Naive B cell (primary cell): ENCODE results near the gene PACC1. TPM values are rescaled to one million over a fixed set of nuclear protein-coding genes. Genes with fewer than 3 reads are reported as not detected.
A peak's percentile ranks its signal among the peaks of the same experiment; 100 is the strongest.

Experiments
- ATAC-seq, 2 donors: fragments of 150-1000 bp; cut with Tn5 transposase; 2 replicates each; pipeline ENCODE4 v1.10.0; 2021; ENCODE audit warnings: low read depth in 2 of 2, mild to moderate bottlenecking in 2 of 2, moderate library complexity in 2 of 2
- DNase-seq: peaks from one replicate; pipeline ENCODE4 v3.0.0; 2022
- H3K27ac Mint-ChIP-seq, 6 donors: one replicate each; pipeline ENCODE4 v1.8.0; 2020 to 2022; ENCODE audit warnings: mild to moderate bottlenecking in 6 of 6, mixed read lengths in 6 of 6, moderate library complexity in 5 of 6, inconsistent platforms in 2 of 6
- H3K27me3 Mint-ChIP-seq, 3 donors: one replicate each; pipeline ENCODE4 v1.8.0; 2021 to 2022; ENCODE audit warnings: mixed read lengths in 3 of 3, mild to moderate bottlenecking in 1 of 3
- H3K36me3 Mint-ChIP-seq, 2 donors: one replicate each; pipeline ENCODE4 v1.8.0; 2020 to 2022; ENCODE audit warnings: mixed read lengths in 2 of 2, inconsistent platforms in 1 of 2, mild to moderate bottlenecking in 1 of 2
- H3K4me1 Mint-ChIP-seq, 3 donors: one replicate each; pipeline ENCODE4 v1.8.0; 2020 to 2022; ENCODE audit warnings: mixed read lengths in 3 of 3, inconsistent platforms in 1 of 3, mild to moderate bottlenecking in 1 of 3, moderate library complexity in 1 of 3
- H3K4me3 Mint-ChIP-seq, 8 donors: one replicate each; pipeline ENCODE4 v1.8.0; 2020 to 2022; ENCODE audit warnings: mild to moderate bottlenecking in 8 of 8, mixed read lengths in 8 of 8, moderate library complexity in 8 of 8, inconsistent platforms in 2 of 8
- H3K9me3 Mint-ChIP-seq, 7 donors: one replicate each; pipeline ENCODE4 v1.8.0; 2020 to 2022; ENCODE audit warnings: mixed read lengths in 7 of 7, mild to moderate bottlenecking in 5 of 7, inconsistent platforms in 2 of 7, moderate library complexity in 1 of 7
- polyA plus RNA-seq, 6 donors: library from polyadenylated mRNA; unstranded; fragments of 300-500 nt; fragmentation: Illumina TruSeq; gene quantifications; one replicate each; pipeline ENCODE4 v1.2.3, GENCODE V29; 2021; ENCODE audit warnings: low read depth in 6 of 6

Gene PACC1
- 10 to 100 TPM; 14.1 to 20.8 (median 18.7) TPM for polyA plus RNA-seq

GRCh38 chr1:212414328-212415106, at the start of gene PACC1:
TSS of gene PACC1 (minus strand) at chr1:212414886. CDS start at chr1:212414757, 129 bp downstream.
- peaks cover 22 to 59% (median 48%) of the 10 kb centered on the region in 3 donors for H3K4me1 Mint-ChIP-seq
- peak; percentile 98 to 99 for ATAC-seq

GRCh38 chr1:212463565-212464285, 49.0 kb upstream of the PACC1 start:
- Mint-ChIP-seq H3K27ac (no peak overlapping the region), H3K4me1 (peaks cover 0 to 3% (median 0%) of the 10 kb centered on the region in 3 donors), H3K4me3 (no peak overlapping the region), H3K9me3 (no peaks in the 10 kb centered on the region), H3K27me3 (peaks cover 0 to 6% (median 0%) of the 10 kb centered on the region in 3 donors), H3K36me3 (no peaks in the 10 kb centered on the region)
- ATAC-seq (no peak), DNase-seq (no peak)

More at GRCh38 chr1:212414328-212415106, at the start of gene PACC1:
- H3K4me3 Mint-ChIP-seq = peak within 1 kb of the TSS; percentile 82 to 100 (median 98)
- H3K9me3 Mint-ChIP-seq = peaks cover 0 to 3% (median 0%) of the 10 kb centered on the region in 7 donors
- peaks cover 2 to 18% of the 10 kb centered on the region in 2 donors for H3K36me3 Mint-ChIP-seq
- H3K27me3 Mint-ChIP-seq = no peaks in the 10 kb centered on the region
- DNase-seq = peak; percentile 98
- peak within 1 kb of the TSS; percentile 88 to 99 (median 97) for H3K27ac Mint-ChIP-seq

GRCh38 chr1:212461916-212462660, 47.4 kb upstream of the PACC1 start:
- ATAC-seq (no peak), DNase-seq (no peak)
- H3K27ac Mint-ChIP-seq = no peak overlapping the region
- no peaks in the 10 kb centered on the region for H3K36me3 Mint-ChIP-seq
- peaks cover 0 to 6% (median 0%) of the 10 kb centered on the region in 3 donors for H3K27me3 Mint-ChIP-seq
- H3K4me3 Mint-ChIP-seq = no peak overlapping the region
- H3K4me1 Mint-ChIP-seq = peaks cover 0 to 6% (median 3%) of the 10 kb centered on the region in 3 donors
- no peaks in the 10 kb centered on the region for H3K9me3 Mint-ChIP-seq

DNA sequence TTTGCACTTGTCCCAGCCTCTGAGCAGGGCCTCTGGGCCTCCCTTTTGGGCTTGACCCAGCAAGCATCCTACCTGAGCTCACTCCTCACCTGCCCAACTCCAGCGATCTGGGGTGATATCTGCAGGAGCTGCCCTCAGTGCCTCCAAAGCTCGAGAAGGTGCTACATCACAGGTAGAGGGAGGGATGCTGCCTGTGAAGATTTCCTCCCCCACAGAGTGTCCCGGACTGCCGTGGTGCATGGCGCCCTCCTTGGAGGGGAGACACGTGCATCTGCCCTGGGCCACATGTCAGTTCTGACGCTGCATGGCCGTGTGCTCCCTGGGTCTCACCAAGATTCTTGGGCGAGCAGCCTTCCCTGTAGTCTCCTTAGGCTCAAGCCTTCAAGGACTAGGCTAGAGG, 45.7 kb upstream of the PACC1 start:
- no peaks in the 10 kb centered on the region for H3K27me3 Mint-ChIP-seq
- ATAC-seq (no peak), DNase-seq (no peak)
- H3K36me3 Mint-ChIP-seq = no peaks in the 10 kb centered on the region
- H3K4me3 Mint-ChIP-seq = no peak overlapping the region
- H3K4me1 Mint-ChIP-seq = peaks cover 0 to 10% (median 6%) of the 10 kb centered on the region in 3 donors
- H3K27ac Mint-ChIP-seq = no peak overlapping the region
- H3K9me3 Mint-ChIP-seq = no peaks in the 10 kb centered on the region

GRCh38 chr1:212459656-212460055, 45.0 kb upstream of the PACC1 start:
- Mint-ChIP-seq H3K9me3 (no peaks in the 10 kb centered on the region), H3K4me1 (peaks cover 0 to 10% (median 6%) of the 10 kb centered on the region in 3 donors), H3K36me3 (no peaks in the 10 kb centered on the region), H3K4me3 (no peak overlapping the region), H3K27me3 (no peaks in the 10 kb centered on the region), H3K27ac (peak overlapping the region in 1 of 6 donors; percentile 12)
- ATAC-seq (no peak), DNase-seq (no peak)

DNA sequence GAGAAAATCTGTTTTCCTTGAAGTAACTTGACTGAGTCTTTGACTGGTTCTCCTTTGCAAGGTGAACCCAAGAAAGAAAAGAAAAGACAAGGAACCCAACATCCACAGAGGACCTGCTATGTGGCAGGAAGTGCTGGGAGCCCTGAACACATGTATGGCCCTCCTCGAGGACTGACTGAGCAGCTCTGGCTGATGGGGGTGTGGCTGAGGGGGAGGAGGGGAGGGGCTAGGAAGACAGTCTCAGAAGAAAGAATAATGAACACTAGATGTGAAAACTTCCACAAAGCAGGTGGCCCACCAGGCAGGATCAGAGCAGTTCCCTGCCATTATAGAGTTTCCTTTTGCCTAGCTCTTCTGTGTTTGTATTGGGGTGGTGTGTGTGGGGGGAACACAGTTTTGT, 44.1 kb upstream of the PACC1 start:
- peak in 1 of 2 donors; percentile 35 for ATAC-seq

GRCh38 chr1:212457740-212458338, 43.2 kb upstream of the PACC1 start:
- ATAC-seq = no peak
- H3K4me3 Mint-ChIP-seq = no peak overlapping the region
- no peaks in the 10 kb centered on the region for H3K27me3 Mint-ChIP-seq
- no peaks in the 10 kb centered on the region for H3K36me3 Mint-ChIP-seq
- H3K4me1 Mint-ChIP-seq = peaks cover 4 to 10% (median 6%) of the 10 kb centered on the region in 3 donors
- no peaks in the 10 kb centered on the region for H3K9me3 Mint-ChIP-seq
- peak; percentile 25 for DNase-seq
- peak overlapping the region in 1 of 6 donors; percentile 65 for H3K27ac Mint-ChIP-seq

More for the DNA sequence above, 44.1 kb upstream of the PACC1 start:
- Mint-ChIP-seq H3K36me3 (no peaks in the 10 kb centered on the region), H3K4me3 (no peak overlapping the region), H3K27ac (peak overlapping the region in 4 of 6 donors; percentile 12 to 89 (median 36)), H3K4me1 (peaks cover 0 to 10% (median 6%) of the 10 kb centered on the region in 3 donors), H3K9me3 (no peaks in the 10 kb centered on the region), H3K27me3 (no peaks in the 10 kb centered on the region)
- DNase-seq = no peak

GRCh38 chr1:212455803-212456528, 41.3 kb upstream of the PACC1 start:
- no peak overlapping the region for H3K27ac Mint-ChIP-seq

DNA sequence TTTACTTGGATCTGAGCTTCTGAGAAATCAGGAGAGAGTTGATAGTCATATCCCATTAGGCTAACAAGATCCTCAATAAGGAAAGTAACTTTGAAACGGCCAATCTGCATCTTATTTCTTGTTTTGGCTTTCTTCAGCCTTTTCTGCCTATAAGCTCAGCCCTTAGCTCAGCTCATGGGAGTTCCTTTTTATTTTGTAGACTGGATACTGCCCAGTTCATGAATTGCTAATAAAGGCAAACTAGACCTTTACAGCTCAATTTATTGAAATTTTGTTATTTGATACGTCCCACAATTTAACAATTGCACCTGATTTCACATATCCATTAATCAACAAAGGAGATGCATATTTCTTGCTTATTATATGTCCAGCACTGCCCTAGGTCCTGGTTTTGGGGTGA, 40.7 kb upstream of the PACC1 start:
- ATAC-seq (no peak), DNase-seq (no peak)
- H3K4me1 Mint-ChIP-seq = peaks cover 6 to 10% (median 8%) of the 10 kb centered on the region in 3 donors
- no peak overlapping the region for H3K4me3 Mint-ChIP-seq
- no peaks in the 10 kb centered on the region for H3K36me3 Mint-ChIP-seq
- no peaks in the 10 kb centered on the region for H3K9me3 Mint-ChIP-seq
- no peak overlapping the region for H3K27ac Mint-ChIP-seq
- no peaks in the 10 kb centered on the region for H3K27me3 Mint-ChIP-seq

More at GRCh38 chr1:212455803-212456528, 41.3 kb upstream of the PACC1 start:
- Mint-ChIP-seq H3K4me1 (peaks cover 6 to 10% (median 8%) of the 10 kb centered on the region in 3 donors), H3K4me3 (no peak overlapping the region), H3K9me3 (no peaks in the 10 kb centered on the region), H3K27me3 (no peaks in the 10 kb centered on the region), H3K36me3 (no peaks in the 10 kb centered on the region)
- peak; percentile 70 for DNase-seq
- ATAC-seq = peak; percentile 71 to 83

- Mint-ChIP-seq H3K27ac (no peak overlapping the region), H3K4me1 (peaks cover 6 to 10% (median 8%) of the 10 kb centered on the region in 3 donors), H3K36me3 (no peaks in the 10 kb centered on the region), H3K9me3 (no peaks in the 10 kb centered on the region), H3K4me3 (no peak overlapping the region), H3K27me3 (no peaks in the 10 kb centered on the region)
- ATAC-seq = no peak
- DNase-seq = no peak
These were observed 40.1 kb upstream of the PACC1 start for GRCh38 chr1:212454741-212455140.

DNA sequence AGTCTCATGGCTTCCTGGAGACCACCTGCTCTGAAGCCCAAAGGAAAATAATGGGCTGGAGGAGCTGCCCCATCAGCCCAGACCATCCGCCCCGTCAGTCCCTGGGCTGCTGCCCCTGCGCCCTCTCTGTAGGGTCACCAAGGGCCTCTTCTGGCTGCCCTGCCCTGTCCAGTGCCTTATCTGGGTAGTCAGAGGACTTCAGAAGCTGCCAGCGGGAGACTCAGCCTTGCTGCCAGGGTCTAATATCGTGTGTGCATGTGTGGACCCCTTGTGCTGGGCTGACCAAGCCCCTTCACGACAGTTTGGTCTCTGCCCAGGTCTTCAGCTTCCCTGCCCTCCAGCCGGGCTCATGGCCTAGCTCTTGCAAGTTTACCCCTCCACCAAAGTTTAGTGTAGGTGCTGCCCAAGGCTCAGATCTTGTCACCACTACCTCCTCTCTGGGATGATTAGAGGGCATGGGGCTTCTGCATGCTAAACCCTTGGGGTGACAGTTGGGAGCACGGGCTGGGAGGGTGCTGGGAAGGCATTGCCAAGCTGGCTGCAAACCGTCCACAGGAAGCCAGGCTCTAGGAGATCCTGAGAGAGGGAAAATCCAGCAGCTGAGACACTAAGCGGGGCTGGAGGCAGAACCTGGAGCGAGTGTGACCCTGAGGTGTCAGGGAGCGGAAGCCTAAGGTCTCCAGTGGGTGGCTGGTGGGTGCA, 38.6 kb upstream of the PACC1 start:
- Mint-ChIP-seq H3K27me3 (no peaks in the 10 kb centered on the region), H3K4me3 (peak overlapping the region in 1 of 8 donors; percentile 65), H3K4me1 (peaks cover 4 to 7% (median 6%) of the 10 kb centered on the region in 3 donors), H3K36me3 (no peaks in the 10 kb centered on the region), H3K27ac (peak overlapping the region in 1 of 6 donors; percentile 63), H3K9me3 (no peaks in the 10 kb centered on the region)
- ATAC-seq (no peak), DNase-seq (no peak)
